Mesenchymal stem cell (in vitro differentiated cells and primary cell): ENCODE results near the gene RALGAPA2.
A peak's percentile ranks its signal among the peaks of the same experiment; 100 is the strongest.

Experiments
- DNase-seq: peaks from one replicate; pipeline ENCODE4 v3.0.0-alpha.2; 2013
- H2AFZ ChIP-seq: one replicate; pipeline ENCODE4 v1.6.1; 2013; ENCODE audit warnings: low read depth, mild to moderate bottlenecking, control low read depth, inconsistent platforms, low read length, moderate library complexity
- H2AK5ac ChIP-seq: 2 replicates; pipeline ENCODE4 v1.6.1; 2013; ENCODE audit warnings: low read length, moderate library complexity, mild to moderate bottlenecking, inconsistent platforms; ENCODE audit not compliant: severe bottlenecking
- H2BK120ac ChIP-seq: one replicate; pipeline ENCODE4 v1.6.1; 2013; ENCODE audit warnings: low read depth, mild to moderate bottlenecking, inconsistent platforms, low read length, moderate library complexity
- H2BK12ac ChIP-seq, 2 experiments: one replicate each; pipeline ENCODE4 v1.6.1; 2013; ENCODE audit warnings: inconsistent platforms in 2 of 2, low read length in 2 of 2, mild to moderate bottlenecking in 2 of 2, moderate library complexity in 2 of 2, control low read depth in 1 of 2
- H2BK15ac ChIP-seq: one replicate; pipeline ENCODE4 v1.6.1; 2013; ENCODE audit warnings: mild to moderate bottlenecking, low read depth, inconsistent platforms; ENCODE audit not compliant: poor library complexity, severe bottlenecking
- H2BK5ac ChIP-seq: 2 replicates; pipeline ENCODE4 v1.6.1; 2013; ENCODE audit warnings: low read depth, mild to moderate bottlenecking, low read length, control low read depth, inconsistent platforms; ENCODE audit not compliant: poor library complexity, severe bottlenecking
- H3K14ac ChIP-seq, 2 experiments: one replicate each; pipeline ENCODE4 v1.6.1; 2013; ENCODE audit warnings: inconsistent platforms in 2 of 2, low read length in 2 of 2, control low read depth in 1 of 2, mild to moderate bottlenecking in 1 of 2, moderate library complexity in 1 of 2
- H3K18ac ChIP-seq, 2 experiments: one replicate each; pipeline ENCODE4 v1.6.1; 2013; ENCODE audit warnings: inconsistent platforms in 2 of 2, low read length in 2 of 2, control low read depth in 1 of 2, low read depth in 1 of 2, mild to moderate bottlenecking in 1 of 2
- H3K23ac ChIP-seq, 2 experiments: one replicate each; pipeline ENCODE4 v1.6.1; 2013; ENCODE audit warnings: inconsistent platforms in 2 of 2, low read length in 2 of 2, mild to moderate bottlenecking in 2 of 2, moderate library complexity in 2 of 2, control low read depth in 1 of 2
- H3K27ac ChIP-seq: 2 replicates; pipeline ENCODE4 v1.5.1; 2013; ENCODE audit warnings: mild to moderate bottlenecking, moderate library complexity, low read length, control low read depth, inconsistent platforms; ENCODE audit not compliant: poor library complexity, severe bottlenecking
- H3K27me3 ChIP-seq, 2 experiments: 2 replicates each; pipeline versions ENCODE4 v1.6.1 to v1.7.0; 2013; ENCODE audit warnings: low read length in 2 of 2, mild to moderate bottlenecking in 2 of 2, moderate library complexity in 2 of 2, control low read depth in 1 of 2, inconsistent platforms in 1 of 2; ENCODE audit not compliant: control insufficient read depth in 1 of 2, insufficient read depth in 1 of 2
- H3K36me3 ChIP-seq, 2 experiments: 2 replicates each; pipeline versions ENCODE4 v1.6.1 to v1.7.0; 2013; ENCODE audit warnings: low read length in 2 of 2, control low read depth in 1 of 2, inconsistent platforms in 1 of 2, low read depth in 1 of 2, mild to moderate bottlenecking in 1 of 2; ENCODE audit not compliant: insufficient read depth in 2 of 2, control insufficient read depth in 1 of 2
- H3K4ac ChIP-seq, 2 experiments: one replicate each; pipeline ENCODE4 v1.6.1; 2013; ENCODE audit warnings: inconsistent platforms in 2 of 2, low read length in 2 of 2, mild to moderate bottlenecking in 2 of 2, moderate library complexity in 2 of 2, control low read depth in 1 of 2, low read depth in 1 of 2
- H3K4me1 ChIP-seq: 2 replicates; pipeline ENCODE4 v1.6.1; 2013; ENCODE audit warnings: low read depth, low read length, control low read depth; ENCODE audit not compliant: control insufficient read depth, insufficient read depth
- H3K4me2 ChIP-seq: 2 replicates; pipeline ENCODE4 v1.6.1; 2013; ENCODE audit warnings: low read length, mild to moderate bottlenecking, inconsistent platforms; ENCODE audit not compliant: poor library complexity, severe bottlenecking
- H3K4me3 ChIP-seq, 2 experiments: 2 replicates each; pipeline versions ENCODE4 v1.5.1 to v1.7.0; 2013; ENCODE audit warnings: low read length in 2 of 2, mild to moderate bottlenecking in 2 of 2, control low read depth in 1 of 2, low read depth in 1 of 2; ENCODE audit not compliant: insufficient read depth in 1 of 2
- H3K79me1 ChIP-seq: replicated peaks from 2 replicates; pipeline ENCODE4 v1.6.1; 2013; ENCODE audit warnings: mild to moderate bottlenecking, control low read depth, low read length, inconsistent platforms; ENCODE audit not compliant: poor library complexity, severe bottlenecking
- H3K9ac ChIP-seq: 2 replicates; pipeline ENCODE4 v1.7.0; 2013; ENCODE audit warnings: mild to moderate bottlenecking, low read length, moderate library complexity
- H3K9me3 ChIP-seq: 2 replicates; pipeline ENCODE4 v1.7.0; 2013; ENCODE audit warnings: mild to moderate bottlenecking, low read length; ENCODE audit not compliant: control insufficient read depth
- H4K8ac ChIP-seq: one replicate; pipeline ENCODE4 v1.6.1; 2013; ENCODE audit warnings: inconsistent platforms, mild to moderate bottlenecking, low read length, moderate library complexity
- H4K91ac ChIP-seq: one replicate; pipeline ENCODE4 v1.6.1; 2013; ENCODE audit warnings: mild to moderate bottlenecking, low read length, inconsistent platforms
- WGBS: methylation state at CpG from one replicate; pipeline ENCODE4 v1.1.7; 2013; ENCODE audit warnings: mixed read lengths; 5-methylcytosine and 5-hydroxymethylcytosine counted together

Gene RALGAPA2

GRCh38 chr20:20435453-20435852 is 277.0 kb downstream of the RALGAPA2 start:
- no peak overlapping the region for H3K4me2 ChIP-seq
- H3K79me1 ChIP-seq: no peaks in the 10 kb centered on the region
- no peak for DNase-seq
- H3K9ac ChIP-seq: no peak overlapping the region
- no peak overlapping the region for H4K8ac ChIP-seq
- H2BK15ac ChIP-seq: no peak overlapping the region
- H3K9me3 ChIP-seq: no peaks in the 10 kb centered on the region
- no peaks in the 10 kb centered on the region for H3K4me1 ChIP-seq
- no peak overlapping the region for H3K4ac ChIP-seq
- H3K23ac ChIP-seq: no peak overlapping the region
- no peak overlapping the region for H4K91ac ChIP-seq
- H3K36me3 ChIP-seq: no peaks in the 10 kb centered on the region
- no peaks in the 10 kb centered on the region for H3K27me3 ChIP-seq
- H2BK12ac ChIP-seq: no peak overlapping the region
- no peak overlapping the region for H3K14ac ChIP-seq
- no peak overlapping the region for H2AK5ac ChIP-seq
- no peak overlapping the region for H3K27ac ChIP-seq
- peak overlapping the region in 1 of 2 experiments; percentile 56 for H3K18ac ChIP-seq
- no peak overlapping the region for H3K4me3 ChIP-seq
- H2AFZ ChIP-seq: no peak overlapping the region
- H2BK120ac ChIP-seq: no peak overlapping the region
- no peak overlapping the region for H2BK5ac ChIP-seq
- 83% methylated on average over 6 of the region's 6 CpGs for WGBS

- H3K4me1 ChIP-seq: no peaks in the 10 kb centered on the region
- H3K23ac ChIP-seq: no peak overlapping the region
- no peak overlapping the region for H3K27ac ChIP-seq
- H3K36me3 ChIP-seq: no peaks in the 10 kb centered on the region
- H3K4me3 ChIP-seq: no peak overlapping the region
- no peak overlapping the region for H2AFZ ChIP-seq
- H2BK5ac ChIP-seq: no peak overlapping the region
- no peaks in the 10 kb centered on the region for H3K79me1 ChIP-seq
- H2AK5ac ChIP-seq: no peak overlapping the region
- H4K91ac ChIP-seq: no peak overlapping the region
- no peak overlapping the region for H2BK15ac ChIP-seq
- no peak overlapping the region for H3K18ac ChIP-seq
- H3K4ac ChIP-seq: no peak overlapping the region
- H3K4me2 ChIP-seq: no peak overlapping the region
- no peak for DNase-seq
- no peak overlapping the region for H4K8ac ChIP-seq
- WGBS: 94% methylated on average over 3 of the region's 5 CpGs
- H3K14ac ChIP-seq: no peak overlapping the region
- no peak overlapping the region for H2BK12ac ChIP-seq
- H3K9ac ChIP-seq: no peak overlapping the region
- no peaks in the 10 kb centered on the region for H3K27me3 ChIP-seq
- H3K9me3 ChIP-seq: no peaks in the 10 kb centered on the region
- no peak overlapping the region for H2BK120ac ChIP-seq
Observed at GRCh38 chr20:20432618-20433286, 279.7 kb downstream of the RALGAPA2 start.

GRCh38 chr20:20430066-20430465 is 282.4 kb downstream of the RALGAPA2 start:
- Histone ChIP-seq H4K8ac (no peak overlapping the region), H3K4me3 (no peak overlapping the region), H3K23ac (no peak overlapping the region), H3K79me1 (no peaks in the 10 kb centered on the region), H3K4me1 (peaks cover 2% of the 10 kb centered on the region), H3K4ac (no peak overlapping the region), H3K27me3 (no peaks in the 10 kb centered on the region), H3K14ac (no peak overlapping the region), H2BK12ac (no peak overlapping the region), H2AFZ (no peak overlapping the region), H4K91ac (no peak overlapping the region), H2BK5ac (no peak overlapping the region), H2BK15ac (no peak overlapping the region), H3K18ac (no peak overlapping the region), H3K4me2 (no peak overlapping the region), H3K9ac (no peak overlapping the region), H3K36me3 (no peaks in the 10 kb centered on the region), H3K9me3 (no peaks in the 10 kb centered on the region), H2BK120ac (no peak overlapping the region), H2AK5ac (no peak overlapping the region), H3K27ac (no peak overlapping the region)
- DNase-seq: no peak
- 87% methylated on average over 3 of the region's 3 CpGs for WGBS

GRCh38 chr20:20428067-20428466 is 284.4 kb downstream of the RALGAPA2 start:
- no peaks in the 10 kb centered on the region for H3K27me3 ChIP-seq
- H4K8ac ChIP-seq: no peak overlapping the region
- no peaks in the 10 kb centered on the region for H3K9me3 ChIP-seq
- no peak overlapping the region for H2BK15ac ChIP-seq
- H3K36me3 ChIP-seq: no peaks in the 10 kb centered on the region
- no peak overlapping the region for H3K14ac ChIP-seq
- H4K91ac ChIP-seq: no peak overlapping the region
- WGBS: 93% methylated on average over 3 of the region's 3 CpGs
- no peak overlapping the region for H3K4me2 ChIP-seq
- no peak overlapping the region for H3K27ac ChIP-seq
- H3K4me1 ChIP-seq: peaks cover 2% of the 10 kb centered on the region
- no peak overlapping the region for H2BK5ac ChIP-seq
- H2AFZ ChIP-seq: no peak overlapping the region
- no peak for DNase-seq
- no peak overlapping the region for H3K4me3 ChIP-seq
- no peak overlapping the region for H3K9ac ChIP-seq
- H3K79me1 ChIP-seq: no peaks in the 10 kb centered on the region
- no peak overlapping the region for H3K4ac ChIP-seq
- no peak overlapping the region for H3K18ac ChIP-seq
- no peak overlapping the region for H3K23ac ChIP-seq
- H2BK12ac ChIP-seq: no peak overlapping the region
- H2AK5ac ChIP-seq: no peak overlapping the region
- H2BK120ac ChIP-seq: no peak overlapping the region
